GM18873 (cell line): ENCODE results near the gene SLC28A1.
"Not testable (repeated sequence)": the region's sequence is repeated elsewhere in the genome, so short reads cannot be mapped to it uniquely, and the experiment has no call there.

Experiments
- ATAC-seq: cut with Tn5 transposase; IDR thresholded peaks from one replicate; pipeline ENCODE4 v1.9.1; 2021; ENCODE audit warnings: mild to moderate bottlenecking, moderate library complexity, moderate number of reproducible peaks; ENCODE audit not compliant: unreplicated experiment, low FRiP score

The SLC28A1 gene

DNA sequence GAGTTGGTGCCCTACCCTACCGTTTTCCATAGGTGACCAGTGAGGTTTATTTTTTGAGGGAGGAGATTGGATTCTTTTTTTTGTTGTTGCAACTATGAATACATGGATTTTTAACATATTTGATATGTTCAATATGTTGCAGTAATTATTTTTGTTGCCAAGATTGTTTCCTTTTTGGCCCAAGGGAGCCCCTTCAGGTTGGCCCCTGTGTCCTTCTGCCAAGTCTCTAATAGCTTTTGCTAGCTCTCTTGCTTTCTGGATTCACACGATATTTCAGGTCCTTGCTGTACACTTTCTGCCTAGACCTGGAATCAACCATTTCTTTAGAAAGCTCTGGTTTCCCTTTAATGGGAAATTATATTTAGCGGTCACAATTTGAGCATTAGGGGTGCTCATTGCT, 22.7 kb upstream of the SLC28A1 start:
- no peak for ATAC-seq

DNA sequence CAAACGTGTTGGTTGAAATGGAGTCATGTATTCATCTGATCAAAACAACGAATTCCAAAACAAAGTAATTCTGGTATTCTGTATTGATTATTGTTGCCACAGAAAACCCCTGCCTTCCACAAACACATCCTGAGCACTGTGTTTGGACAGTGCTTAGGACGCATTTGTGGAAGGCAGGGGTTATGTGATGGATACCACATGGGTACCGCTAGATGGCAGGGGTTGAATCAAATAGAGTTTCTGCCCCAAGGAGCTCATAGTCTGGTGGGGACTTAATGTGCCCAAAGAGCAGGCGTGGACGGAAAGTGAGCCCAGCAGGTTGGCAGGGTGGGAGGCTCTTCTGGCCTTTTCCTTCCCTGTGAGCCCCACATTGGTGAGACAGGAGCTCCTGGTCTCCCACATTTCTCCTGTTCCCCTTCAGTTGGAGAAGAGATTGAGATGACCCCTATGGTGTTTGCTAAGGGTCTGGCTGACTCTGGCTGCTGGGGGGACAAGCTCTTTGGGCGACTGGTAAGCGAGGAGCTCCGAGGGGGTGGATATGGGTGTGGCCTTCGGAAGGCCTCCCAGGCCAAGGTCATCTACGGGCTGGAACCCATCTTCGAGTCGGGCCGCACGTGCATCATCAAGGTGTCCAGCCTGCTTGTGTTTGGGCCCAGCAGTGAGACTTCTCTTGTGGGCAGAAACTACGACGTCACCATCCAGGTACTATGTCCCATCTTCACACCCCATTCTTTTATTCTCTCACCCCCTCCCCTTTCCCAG, 22.1 kb upstream of the SLC28A1 start:
- no peak for ATAC-seq

DNA sequence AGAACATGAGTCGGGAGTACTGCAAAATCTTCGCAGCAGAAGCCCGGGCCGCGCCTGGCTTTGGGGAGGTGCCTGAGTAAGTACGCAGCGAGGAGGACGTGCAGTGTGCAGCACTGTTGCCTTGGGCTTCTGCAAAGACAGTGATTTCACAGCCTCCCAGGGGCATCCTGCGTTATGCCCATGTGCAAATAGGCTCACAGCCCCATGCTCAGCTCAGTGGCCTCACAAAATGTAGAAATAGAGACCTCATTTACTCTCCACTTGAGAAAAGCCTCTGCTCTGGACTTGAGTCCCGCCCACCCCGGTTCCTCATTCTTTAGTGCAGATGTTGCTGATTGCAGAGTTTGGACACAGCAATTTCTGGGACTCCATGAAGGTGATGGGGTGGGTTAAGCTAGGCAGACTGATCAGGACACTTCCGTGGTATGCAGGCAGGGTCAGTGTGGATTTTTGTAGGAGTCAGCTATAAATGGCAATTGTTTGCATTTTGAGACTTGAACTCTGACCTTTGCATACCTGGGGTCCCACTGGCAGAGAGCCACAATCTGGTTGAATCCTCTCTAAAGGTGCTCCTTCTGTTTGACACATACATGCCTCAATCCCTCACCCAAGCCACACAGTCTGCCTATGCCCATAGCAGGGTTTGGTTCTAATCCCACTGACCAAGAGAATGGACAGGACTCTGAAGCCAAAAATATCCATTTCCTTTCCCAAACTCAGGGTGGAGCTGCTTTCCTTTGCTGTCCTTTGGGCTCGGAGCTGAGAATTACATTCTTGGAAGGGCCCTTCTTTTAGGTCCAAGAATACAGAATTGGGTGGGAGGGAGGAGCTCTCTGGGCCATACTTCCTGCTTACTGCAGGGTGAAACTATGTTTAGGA, 20.7 kb upstream of the SLC28A1 start:
- ATAC-seq = no peak

DNA sequence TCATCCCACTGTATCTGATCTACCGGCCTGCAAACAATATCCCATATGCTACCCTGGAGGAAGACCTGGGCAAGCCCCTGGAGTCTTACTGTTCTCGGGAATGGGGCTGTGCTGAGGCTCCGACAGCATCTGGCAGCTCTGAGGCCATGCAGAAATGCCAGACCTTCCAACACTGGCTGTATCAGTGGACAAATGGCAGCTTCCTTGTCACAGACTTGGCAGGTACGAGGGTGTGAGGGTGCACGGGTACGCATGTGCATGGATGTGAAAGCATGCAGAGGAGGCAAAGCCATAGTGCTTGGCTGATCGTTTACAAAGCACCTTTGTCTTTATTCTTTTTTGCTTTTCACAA, 20.0 kb upstream of the SLC28A1 start:
- ATAC-seq = no peak

DNA sequence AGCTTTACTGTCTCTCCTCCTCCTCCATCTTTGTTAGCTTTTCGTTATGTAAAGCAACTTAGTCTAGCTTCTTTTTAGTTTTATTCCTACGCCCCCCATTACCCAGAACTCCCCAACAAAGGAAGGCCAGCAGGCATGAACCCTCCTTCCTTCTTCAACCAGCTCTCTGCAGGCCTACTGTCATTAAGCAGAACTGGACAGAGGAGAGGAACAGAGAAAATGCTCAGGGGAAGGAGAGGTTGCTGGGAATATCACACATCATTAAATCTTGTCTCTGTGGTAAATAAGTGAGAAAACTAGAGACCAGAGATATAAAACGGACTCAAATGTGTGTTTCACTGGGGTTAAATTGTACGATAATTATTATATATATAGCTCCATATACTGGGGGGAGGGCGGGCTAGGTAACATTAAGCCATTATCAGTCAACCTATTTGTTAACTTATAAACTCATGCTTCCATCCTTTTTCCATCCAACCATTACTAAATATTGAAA, 19.3 kb upstream of the SLC28A1 start:
- ATAC-seq = no peak

DNA sequence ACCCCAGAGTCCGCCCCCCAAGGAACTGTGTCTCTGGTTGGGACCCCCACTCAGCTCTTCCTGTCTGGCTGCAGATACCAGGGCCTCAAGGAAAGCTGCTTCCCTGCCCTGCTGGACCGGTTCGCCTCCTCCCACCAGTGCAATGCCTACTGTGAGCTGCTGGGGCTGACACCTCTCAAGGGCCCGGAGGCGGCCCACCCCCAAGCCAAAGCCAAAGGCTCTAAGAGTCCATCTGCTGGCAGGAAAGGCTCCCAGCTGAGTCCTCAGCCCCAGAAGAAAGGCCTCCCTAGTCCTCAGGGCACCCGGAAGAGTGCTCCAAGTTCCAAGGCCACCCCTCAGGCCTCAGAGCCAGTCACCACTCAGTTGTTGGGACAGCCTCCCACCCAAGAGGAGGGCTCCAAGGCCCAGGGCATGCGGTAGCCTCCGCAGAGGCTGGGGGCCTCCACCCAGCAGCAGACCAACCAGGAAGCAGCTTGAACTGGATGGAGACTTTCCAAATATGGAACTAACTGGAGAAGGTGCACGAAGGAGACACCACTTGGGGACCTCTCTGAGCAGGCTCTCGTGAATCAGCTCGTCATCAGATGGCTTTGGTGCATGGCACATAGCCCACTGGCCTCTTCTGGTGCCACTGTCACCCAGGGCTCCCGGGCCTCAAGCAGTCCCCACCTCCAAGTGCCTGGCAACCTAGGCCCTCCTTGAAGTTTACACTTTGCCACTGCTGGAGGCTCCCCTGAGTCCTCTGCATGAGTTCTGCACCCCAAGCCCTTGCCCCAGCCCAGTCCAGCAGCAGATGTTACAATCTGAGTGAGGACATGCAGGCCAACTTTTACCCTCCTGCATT, 16.2 kb upstream of the SLC28A1 start:
- ATAC-seq = no peak

DNA sequence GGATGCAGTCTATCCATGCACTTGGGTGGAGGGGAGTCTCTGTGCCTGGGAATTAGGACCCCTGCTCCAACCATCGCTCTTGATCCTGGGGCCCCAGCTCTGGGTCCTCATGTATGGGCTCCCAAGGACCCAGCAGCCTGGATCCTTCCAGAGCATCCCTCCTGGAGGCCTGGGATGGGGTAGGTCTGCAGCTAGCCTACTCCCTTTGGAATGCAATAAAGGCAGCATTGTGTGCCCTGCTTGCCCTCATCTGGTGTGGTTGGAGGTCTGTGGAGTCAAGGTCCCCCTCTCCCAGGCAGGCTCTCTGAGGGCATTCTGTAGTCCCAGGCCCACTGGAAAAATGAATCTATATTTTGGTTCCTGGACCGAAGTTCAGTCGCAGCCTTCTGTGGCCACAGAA, 15.0 kb upstream of the SLC28A1 start:
- no peak for ATAC-seq

DNA sequence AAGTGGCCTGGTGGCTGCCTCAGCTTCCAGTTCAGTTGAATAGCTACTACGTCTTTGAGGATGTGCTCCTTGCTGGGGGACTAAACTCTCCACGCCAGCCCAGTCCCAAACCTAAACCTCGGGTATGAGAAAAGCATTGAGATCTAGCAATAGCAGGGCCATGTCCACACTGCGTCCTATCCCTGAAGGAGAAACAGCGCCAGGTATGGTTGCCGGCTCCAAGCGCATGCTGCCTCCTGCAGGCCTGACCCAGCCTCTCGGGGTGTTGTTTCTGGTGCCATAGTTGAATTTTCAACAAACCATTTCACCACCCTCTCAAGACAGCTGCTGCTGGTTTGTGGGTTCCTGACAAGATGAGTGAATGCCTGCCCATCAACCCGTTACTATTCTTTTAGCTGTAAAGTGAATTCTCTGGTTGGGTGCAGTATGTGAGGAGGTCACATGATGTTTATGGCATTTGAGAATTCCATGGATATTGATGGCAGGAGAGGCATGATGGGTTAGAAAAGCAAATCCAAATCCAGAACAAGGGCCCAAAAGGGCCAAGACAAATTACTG, 13.0 kb upstream of the SLC28A1 start:
- no peak for ATAC-seq

DNA sequence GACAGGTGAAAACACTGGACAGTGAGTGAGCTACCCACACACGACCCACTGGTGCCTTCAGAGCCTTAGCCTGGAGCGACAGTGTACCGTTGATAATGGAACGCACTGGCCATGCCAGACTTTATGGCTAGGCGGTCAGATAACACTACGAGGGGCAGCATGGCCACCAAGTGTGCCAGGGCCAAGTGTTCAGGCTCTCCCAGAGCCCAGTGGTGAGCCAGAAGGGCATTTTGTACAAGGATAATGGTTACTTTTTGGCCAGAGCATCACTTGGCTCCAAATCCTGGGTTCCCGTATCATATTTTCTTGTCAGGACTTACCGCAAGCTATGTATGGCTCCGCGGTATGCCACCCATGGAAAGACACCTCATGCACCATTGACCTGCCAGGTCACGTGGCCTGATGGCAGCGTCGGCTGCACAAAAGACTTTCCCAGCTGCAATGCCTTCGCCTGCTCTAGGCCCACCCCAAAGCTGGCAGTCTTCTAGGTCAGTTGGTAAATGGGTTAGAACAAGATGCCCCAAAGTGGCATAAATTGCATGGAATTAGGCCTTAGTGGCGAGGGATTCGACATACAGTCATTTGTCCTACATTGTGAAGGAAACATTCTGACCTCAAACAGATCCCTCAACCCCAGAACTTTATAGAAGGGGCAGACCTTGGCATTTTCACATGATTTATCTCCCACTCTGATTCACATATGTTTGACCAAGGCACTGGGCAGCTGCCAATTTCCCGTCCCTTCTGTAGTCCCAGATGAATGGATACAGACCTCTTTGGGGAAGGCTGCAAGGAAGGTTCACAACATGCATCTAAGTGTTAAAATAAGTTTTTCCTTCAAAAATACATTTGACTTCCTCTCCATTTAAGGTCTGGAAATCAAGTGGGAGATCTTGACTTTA, 12.2 kb upstream of the SLC28A1 start:
- ATAC-seq = no peak

DNA sequence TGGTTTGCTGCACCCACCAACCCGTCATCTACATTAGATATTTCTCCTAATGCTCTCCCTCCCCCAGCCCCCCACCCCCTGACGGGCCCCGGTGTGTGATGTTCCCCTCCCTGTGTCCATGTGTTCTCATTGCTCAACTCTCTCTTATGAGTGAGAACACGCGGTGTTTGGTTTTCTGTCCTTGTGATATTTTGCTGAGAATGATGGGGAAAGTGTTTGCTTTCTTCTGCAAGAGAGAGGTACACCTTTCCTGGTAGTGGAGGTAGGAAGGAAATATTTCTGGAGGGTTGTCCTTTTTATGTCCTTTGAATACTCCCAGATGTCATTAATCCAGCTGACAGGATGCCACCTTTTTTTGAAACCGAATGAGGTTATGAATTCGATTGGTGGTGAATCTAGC, 10.5 kb upstream of the SLC28A1 start:
- no peak for ATAC-seq

DNA sequence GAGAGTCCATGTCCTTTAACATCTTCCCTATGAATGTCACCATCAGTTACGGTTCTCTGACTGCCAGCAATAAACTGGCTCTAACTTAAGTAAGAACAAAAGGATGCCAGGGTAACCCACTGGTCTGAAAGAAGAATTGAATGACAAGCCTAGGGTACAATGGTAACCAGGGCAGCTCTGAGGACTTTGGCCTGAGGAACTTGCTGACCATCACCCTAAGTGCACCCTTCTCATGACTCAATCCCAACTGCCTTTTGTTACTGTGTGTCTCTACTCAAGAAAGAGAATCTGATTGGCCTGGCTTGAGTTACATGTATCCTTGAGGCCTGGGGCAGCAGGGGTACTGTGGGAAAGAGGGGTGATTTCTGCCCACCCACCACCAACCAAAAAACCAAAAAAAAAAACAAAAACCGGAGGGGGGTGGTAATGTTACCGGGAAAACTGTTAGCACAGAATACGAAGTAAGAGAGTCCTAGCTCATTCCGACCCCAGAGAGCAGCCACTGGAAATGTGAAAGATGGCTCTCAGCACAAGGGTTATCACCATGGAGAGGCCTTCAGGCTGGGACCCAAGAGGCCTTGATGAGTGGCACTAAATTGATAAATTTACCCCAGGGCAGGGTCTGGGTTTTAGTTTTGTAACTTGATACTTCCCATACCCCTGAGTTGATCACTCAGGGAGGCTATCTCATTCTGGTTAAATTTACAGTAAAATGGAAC, 9.3 kb upstream of the SLC28A1 start:
- ATAC-seq = no peak

DNA sequence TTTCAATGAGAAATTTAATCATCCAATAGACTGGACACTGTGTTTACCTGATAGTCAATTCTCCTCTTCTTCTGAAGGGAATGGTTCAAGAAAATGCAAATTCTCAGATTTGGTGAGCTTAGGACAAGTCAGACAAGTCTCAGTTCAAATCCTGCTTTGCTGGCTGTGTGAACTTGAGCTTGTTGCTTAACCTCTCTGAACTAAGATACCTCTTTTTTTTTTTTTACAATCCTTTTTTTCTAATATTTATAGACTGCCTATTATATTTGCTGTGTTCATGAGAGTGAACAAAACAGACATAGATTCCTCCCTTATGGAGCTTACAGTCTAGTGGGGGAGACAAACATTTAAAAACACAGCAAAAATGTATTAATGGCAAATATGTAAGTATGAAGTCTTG, 8.2 kb upstream of the SLC28A1 start:
- ATAC-seq = no peak

DNA sequence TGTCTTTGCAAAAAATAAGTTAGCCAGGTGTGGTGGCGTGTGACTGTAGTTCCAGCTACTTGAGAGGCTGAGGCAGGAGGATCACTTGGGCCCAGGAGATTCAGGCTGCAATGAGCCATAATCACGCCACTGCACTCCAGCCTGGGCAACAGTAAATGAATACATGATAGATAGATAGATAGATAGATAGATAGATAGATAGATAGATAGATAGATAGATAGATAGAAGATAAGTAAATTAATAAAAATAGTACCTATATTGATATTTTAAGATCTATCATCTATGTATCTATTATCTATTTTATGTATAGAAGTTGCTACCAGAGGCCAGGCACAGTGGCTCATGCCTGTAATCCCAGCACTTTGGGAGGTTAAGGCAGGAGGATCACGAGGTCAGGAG, 6.8 kb upstream of the SLC28A1 start:
- ATAC-seq = not testable (repeated sequence)

DNA sequence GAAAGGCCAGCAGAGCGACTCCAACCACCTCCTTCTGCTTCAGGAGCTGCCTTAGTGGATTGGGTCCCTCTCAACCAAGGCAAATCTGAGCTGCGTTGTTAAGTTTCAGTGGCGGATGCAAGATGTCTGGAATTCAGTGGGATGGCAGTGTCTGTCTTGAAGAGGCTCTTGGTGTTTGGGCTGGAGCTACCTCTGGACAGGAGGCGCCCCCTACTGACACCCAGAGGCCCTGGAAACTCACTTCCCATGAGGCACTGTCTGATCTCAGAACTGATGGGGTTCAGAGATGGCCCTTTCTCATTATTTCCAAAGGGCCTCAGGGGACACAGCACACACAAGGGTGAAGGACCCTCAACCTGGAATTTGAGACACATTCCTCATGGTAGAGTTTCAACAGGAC, 6.0 kb upstream of the SLC28A1 start:
- no peak for ATAC-seq

DNA sequence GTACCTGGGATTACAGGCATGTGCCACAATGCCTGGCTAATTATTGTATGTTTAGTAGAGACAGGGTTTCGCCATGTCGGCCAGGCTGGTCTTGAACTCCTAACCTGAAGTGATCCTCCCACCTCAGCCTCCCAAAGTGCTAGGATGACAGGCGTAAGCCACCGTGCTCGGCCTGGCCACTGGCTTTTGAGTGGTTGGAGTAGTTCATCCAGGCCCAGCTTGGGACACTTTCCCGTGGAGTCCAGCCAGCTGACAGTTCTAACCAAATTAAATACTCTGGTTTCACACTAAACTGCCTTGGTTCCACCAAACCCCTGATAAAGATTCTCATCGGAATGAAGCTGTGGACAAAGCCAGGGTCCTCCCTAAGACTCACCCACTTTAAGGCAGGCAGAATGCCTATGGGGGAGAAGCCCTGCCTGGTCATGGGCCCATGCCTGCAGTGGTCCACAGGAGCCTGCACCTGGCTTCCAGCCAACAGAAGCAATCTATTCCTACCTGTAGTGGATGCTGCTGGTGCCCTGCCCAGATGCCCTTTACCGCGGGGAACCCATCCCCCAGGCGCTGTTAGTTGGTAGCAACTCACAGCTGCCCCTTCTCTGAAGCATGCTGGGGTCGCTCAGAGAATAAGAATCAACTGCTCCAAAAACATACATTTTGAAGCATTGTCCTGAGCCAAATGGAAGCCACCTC, 5.2 kb upstream of the SLC28A1 start:
- ATAC-seq = no peak

DNA sequence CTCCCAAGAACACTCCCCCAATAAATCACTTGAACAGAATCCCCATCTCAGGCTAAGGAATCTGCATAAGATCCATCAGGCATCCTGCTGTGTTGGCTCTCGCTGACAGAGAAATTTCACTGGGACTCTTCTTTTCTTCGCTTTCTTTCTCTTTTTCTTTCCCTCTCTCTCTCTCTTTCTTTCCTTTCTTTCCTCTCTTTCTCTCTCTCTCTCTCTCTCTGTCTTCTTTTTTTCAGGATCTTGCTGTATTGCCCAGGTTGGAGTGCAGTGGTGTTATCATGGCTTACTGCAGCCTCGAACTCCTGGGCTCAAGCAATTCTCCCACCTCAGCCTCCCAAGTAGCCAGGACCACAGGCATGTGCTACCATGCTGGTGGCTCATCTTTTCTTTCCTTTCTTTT, 4.5 kb upstream of the SLC28A1 start:
- no peak for ATAC-seq

DNA sequence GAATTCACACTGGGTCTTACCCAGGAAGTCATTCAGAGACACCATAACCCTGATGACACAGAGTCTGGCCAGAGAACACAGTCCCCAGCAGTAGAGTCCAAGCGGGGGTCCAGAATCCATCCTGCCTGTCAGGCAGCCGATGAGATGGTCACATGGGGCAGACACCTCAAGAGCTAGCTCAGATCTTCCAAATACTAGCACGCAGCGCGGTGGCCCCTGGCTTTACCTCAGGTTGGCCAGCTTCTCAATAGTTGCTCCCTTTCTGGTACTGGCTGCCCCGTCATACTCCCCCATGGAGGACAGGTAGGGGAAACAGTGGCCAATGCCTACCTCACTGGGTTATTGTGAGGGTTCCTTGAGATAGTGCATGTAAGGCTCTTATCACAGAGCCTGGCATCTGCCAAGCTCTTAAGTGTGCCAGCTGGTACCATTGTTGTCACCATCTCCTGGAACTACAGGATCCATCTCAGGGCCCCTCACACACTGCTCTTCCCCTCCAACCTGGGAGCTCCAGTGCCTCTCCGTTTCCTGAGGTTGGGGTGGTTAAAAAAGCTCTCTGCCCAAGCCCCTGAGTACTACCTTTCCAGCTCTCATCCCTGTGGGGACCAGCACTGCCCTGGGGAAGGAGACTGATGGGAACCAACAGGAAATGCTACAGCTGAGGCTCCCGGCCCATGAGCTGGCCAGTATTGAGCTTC, 3.5 kb upstream of the SLC28A1 start:
- ATAC-seq = no peak

DNA sequence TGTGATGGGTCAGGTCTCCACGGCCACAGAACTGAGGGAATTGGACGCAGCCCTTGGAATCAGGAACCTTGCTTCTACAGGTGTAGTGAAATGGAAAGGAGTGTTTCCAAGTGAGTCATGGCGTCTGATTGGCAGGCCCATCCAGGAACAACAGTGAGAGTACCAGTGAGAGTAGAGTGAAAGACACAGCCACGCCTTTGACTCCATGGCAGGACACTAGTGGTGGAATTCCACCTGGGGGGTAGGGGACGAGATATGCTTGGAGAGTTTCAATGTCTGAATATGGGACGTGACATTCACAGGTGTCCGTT, 3.0 kb upstream of the SLC28A1 start:
- ATAC-seq = no peak
